CD14-positive monocyte (primary cell): ENCODE results near the gene LRRC47. TPM values are rescaled to one million over a fixed set of nuclear protein-coding genes. Genes with fewer than 3 reads are reported as not detected.

ENCODE experiments used
- DNase-seq, 3 donors: peaks; one replicate each; pipeline ENCODE4 v3.0.0-alpha.2; 2011 to 2022
- H2AFZ ChIP-seq: 2 replicates; pipeline ENCODE4 v1.6.0; 2012; ENCODE audit warnings: mild to moderate bottlenecking, low read depth, low read length, inconsistent platforms; ENCODE audit not compliant: insufficient read depth, poor library complexity, severe bottlenecking
- H3K27ac ChIP-seq, 2 donors: 1 replicate in 1 of 2; 2 replicates in 1 of 2; pipeline ENCODE4 v1.5.1; 2012 to 2013; ENCODE audit warnings: low read length in 2 of 2, control low read depth in 1 of 2, inconsistent platforms in 1 of 2, low read depth in 1 of 2, mild to moderate bottlenecking in 1 of 2
- H3K27me3 ChIP-seq, 2 donors: one replicate each; pipeline versions ENCODE4 v1.6.0 to v1.6.1; 2011 to 2013; ENCODE audit warnings: low read length in 2 of 2; ENCODE audit not compliant: control insufficient read depth in 2 of 2, insufficient read depth in 2 of 2
- H3K36me3 ChIP-seq, 2 donors: replicated peaks in 1 of 2; 1 replicate in 1 of 2; 2 replicates in 1 of 2; pipeline versions ENCODE4 v1.5.1 to v1.6.1; 2012 to 2013; ENCODE audit warnings: low read length in 2 of 2, control low read depth in 1 of 2, inconsistent platforms in 1 of 2, mild to moderate bottlenecking in 1 of 2; ENCODE audit not compliant: insufficient read depth in 2 of 2, control insufficient read depth in 1 of 2
- H3K4me1 ChIP-seq, 2 donors: 1 replicate in 1 of 2; 2 replicates in 1 of 2; pipeline versions ENCODE4 v1.5.1 to v1.6.1; 2012 to 2013; ENCODE audit warnings: low read length in 2 of 2, control low read depth in 1 of 2, inconsistent platforms in 1 of 2, mild to moderate bottlenecking in 1 of 2, moderate library complexity in 1 of 2; ENCODE audit not compliant: insufficient read depth in 2 of 2, control insufficient read depth in 1 of 2
- H3K4me2 ChIP-seq: replicated peaks from 2 replicates; pipeline ENCODE3; 2012; ENCODE audit warnings: low read length, moderate library complexity, mild to moderate bottlenecking; ENCODE audit not compliant: poor library complexity, severe bottlenecking; ENCODE audit errors: extremely low read depth
- H3K4me3 ChIP-seq, 3 experiments: fragments of 200-600 bp in 1 of 3; sonication (generic) in 1 of 3; replicated peaks in 1 of 3; 1 replicate in 2 of 3; 2 replicates in 1 of 3; pipeline ENCODE4 v1.5.1; 2011 to 2013; ENCODE audit warnings: low read length in 3 of 3, mild to moderate bottlenecking in 3 of 3, control low read depth in 2 of 3, low read depth in 2 of 3, inconsistent platforms in 1 of 3, moderate library complexity in 1 of 3
- H3K79me2 ChIP-seq: 2 replicates; pipeline ENCODE4 v1.6.0; 2012; ENCODE audit warnings: mild to moderate bottlenecking, control low read depth, inconsistent platforms, low read length, moderate library complexity; ENCODE audit not compliant: insufficient read depth
- H3K9ac ChIP-seq: 2 replicates; pipeline ENCODE4 v1.6.0; 2017; ENCODE audit warnings: low read length, mild to moderate bottlenecking; ENCODE audit not compliant: insufficient read depth, poor library complexity, severe bottlenecking
- H3K9me3 ChIP-seq, 2 donors: replicated peaks in 1 of 2; 1 replicate in 1 of 2; 2 replicates in 1 of 2; pipeline versions ENCODE4 v1.5.1 to v1.6.1; 2012 to 2013; ENCODE audit warnings: low read length in 2 of 2, control low read depth in 1 of 2; ENCODE audit not compliant: control insufficient read depth in 1 of 2, insufficient read depth in 1 of 2
- H4K20me1 ChIP-seq: 2 replicates; pipeline ENCODE4 v1.6.0; 2012; ENCODE audit warnings: mild to moderate bottlenecking, low read length, control low read depth, moderate library complexity; ENCODE audit not compliant: insufficient read depth
- H3K27ac Mint-ChIP-seq, 7 donors: one replicate each; pipeline ENCODE4 v1.8.0; 2020; ENCODE audit warnings: mild to moderate bottlenecking in 7 of 7, mixed read lengths in 7 of 7, moderate library complexity in 6 of 7, inconsistent platforms in 2 of 7
- H3K27me3 Mint-ChIP-seq, 3 donors: one replicate each; pipeline ENCODE4 v1.8.0; 2021 to 2022; ENCODE audit warnings: low read depth in 3 of 3, mild to moderate bottlenecking in 3 of 3, mixed read lengths in 3 of 3, moderate library complexity in 3 of 3, inconsistent platforms in 1 of 3
- H3K36me3 Mint-ChIP-seq, 2 donors: one replicate each; pipeline ENCODE4 v1.8.0; 2020; ENCODE audit warnings: mixed read lengths in 2 of 2, inconsistent platforms in 1 of 2, mild to moderate bottlenecking in 1 of 2
- H3K4me1 Mint-ChIP-seq: one replicate; pipeline ENCODE4 v1.8.0; 2020; ENCODE audit warnings: mild to moderate bottlenecking, mixed read lengths
- H3K4me3 Mint-ChIP-seq, 2 donors: one replicate each; pipeline ENCODE4 v1.8.0; 2020; ENCODE audit warnings: mild to moderate bottlenecking in 2 of 2, mixed read lengths in 2 of 2, moderate library complexity in 1 of 2
- H3K9me3 Mint-ChIP-seq, 7 donors: one replicate each; pipeline ENCODE4 v1.8.0; 2020 to 2022; ENCODE audit warnings: mixed read lengths in 7 of 7, mild to moderate bottlenecking in 6 of 7, moderate library complexity in 6 of 7, inconsistent platforms in 2 of 7
- WGBS: methylation state at CpG from one replicate; pipeline ENCODE4 v1.1.5; 2013; ENCODE audit warnings: missing lambda C conversion rate; ENCODE audit not compliant: insufficient coverage; 5-methylcytosine and 5-hydroxymethylcytosine counted together
- intact Hi-C, 2 donors: fragments of 100-400 bp; cut with micrococcal nuclease; formaldehyde crosslinking; loops; one replicate each; pipeline versions ENCODE4 v1.15.0 to v1.15.1; 2023
- polyA plus RNA-seq, 3 donors: library from polyadenylated mRNA; depleted of rRNA in 1 of 3; unstranded in 2 of 3; stranded (reverse) in 1 of 3; fragments of 300-500 nt in 2 of 3; fragments of >200 nt in 1 of 3; fragmentation: Illumina TruSeq in 2 of 3; gene quantifications; 1 replicate in 2 of 3; 2 replicates in 1 of 3; pipeline ENCODE4 v1.2.3, GENCODE V29; 2012 to 2021
- TF ChIP-seq, protein P1 (sequence below): fragments of 200-600 bp; IDR thresholded peaks from one replicate; pipeline ENCODE4 v1.8.0; 2022; ENCODE audit warnings: antibody characterized with exemption, mild to moderate bottlenecking

Gene LRRC47
- polyA plus RNA-seq, 3 donors = 17.8 to 24.8 (median 18.0) TPM

- Histone ChIP-seq H3K79me2 (peaks cover 74% of the 10 kb centered on the region), H2AFZ (no peak overlapping the region), H3K4me1 (peaks cover 14 to 17% of the 10 kb centered on the region in 2 donors)
These were observed 6.6 kb downstream of the LRRC47 start for GRCh38 chr1:3789421-3790300.

DNA sequence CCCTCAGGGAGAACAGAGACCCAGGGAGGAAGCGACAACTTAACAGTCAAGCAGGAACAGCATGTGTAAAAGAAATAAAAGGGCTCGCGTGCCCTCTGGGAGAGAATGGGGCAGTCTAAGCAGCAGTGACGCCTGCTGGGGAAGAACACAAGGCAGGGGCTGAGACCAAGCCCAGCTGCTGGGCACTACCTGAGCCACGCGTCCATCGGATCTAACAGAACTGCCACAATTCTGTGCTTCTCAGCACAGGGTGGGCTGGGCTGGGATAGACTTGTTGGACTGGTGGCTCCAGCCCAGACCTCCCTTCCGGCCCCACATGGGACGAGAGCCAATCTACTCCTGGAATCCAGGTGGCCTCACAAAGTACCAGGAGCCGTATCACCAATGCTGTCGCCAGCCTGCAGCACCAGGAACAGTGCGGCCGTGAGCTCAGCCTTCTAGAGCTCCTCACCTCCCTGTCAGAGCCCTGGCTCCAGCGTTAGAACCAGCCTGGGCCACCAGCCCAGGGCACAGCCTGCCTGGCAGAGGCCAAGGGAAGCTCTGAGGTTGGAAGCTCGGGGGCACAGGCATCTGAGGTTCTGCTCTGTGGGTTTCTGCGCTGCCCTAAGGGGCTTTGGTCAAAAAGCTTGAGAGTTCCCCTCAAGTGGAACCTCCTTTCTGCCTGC, 7.4 kb downstream of the LRRC47 start:
- H3K9me3 Mint-ChIP-seq = no peaks in the 10 kb centered on the region
- Histone ChIP-seq H3K9me3 (no peaks in the 10 kb centered on the region), H3K4me1 (peaks cover 6 to 10% of the 10 kb centered on the region in 2 donors), H3K4me3 (no peak overlapping the region), H3K9ac (no peak overlapping the region), H3K27me3 (no peaks in the 10 kb centered on the region), H3K36me3 (peaks cover 51 to 76% of the 10 kb centered on the region in 2 donors), H4K20me1 (peaks cover 81% of the 10 kb centered on the region), H3K79me2 (peaks cover 67% of the 10 kb centered on the region), H2AFZ (no peak overlapping the region), H3K27ac (no peak overlapping the region), H3K4me2 (no peak overlapping the region)
- intact Hi-C loops = no loop called here
- H3K27ac Mint-ChIP-seq = peak overlapping the region in 5 of 7 donors; percentile 46 to 77 (median 68)
- WGBS = 87% methylated on average over 16 of the region's 16 CpGs
- H3K27me3 Mint-ChIP-seq = peaks cover 0 to 1% (median 0%) of the 10 kb centered on the region in 3 donors
- DNase-seq = no peak
- TF ChIP-seq, protein P1, sequence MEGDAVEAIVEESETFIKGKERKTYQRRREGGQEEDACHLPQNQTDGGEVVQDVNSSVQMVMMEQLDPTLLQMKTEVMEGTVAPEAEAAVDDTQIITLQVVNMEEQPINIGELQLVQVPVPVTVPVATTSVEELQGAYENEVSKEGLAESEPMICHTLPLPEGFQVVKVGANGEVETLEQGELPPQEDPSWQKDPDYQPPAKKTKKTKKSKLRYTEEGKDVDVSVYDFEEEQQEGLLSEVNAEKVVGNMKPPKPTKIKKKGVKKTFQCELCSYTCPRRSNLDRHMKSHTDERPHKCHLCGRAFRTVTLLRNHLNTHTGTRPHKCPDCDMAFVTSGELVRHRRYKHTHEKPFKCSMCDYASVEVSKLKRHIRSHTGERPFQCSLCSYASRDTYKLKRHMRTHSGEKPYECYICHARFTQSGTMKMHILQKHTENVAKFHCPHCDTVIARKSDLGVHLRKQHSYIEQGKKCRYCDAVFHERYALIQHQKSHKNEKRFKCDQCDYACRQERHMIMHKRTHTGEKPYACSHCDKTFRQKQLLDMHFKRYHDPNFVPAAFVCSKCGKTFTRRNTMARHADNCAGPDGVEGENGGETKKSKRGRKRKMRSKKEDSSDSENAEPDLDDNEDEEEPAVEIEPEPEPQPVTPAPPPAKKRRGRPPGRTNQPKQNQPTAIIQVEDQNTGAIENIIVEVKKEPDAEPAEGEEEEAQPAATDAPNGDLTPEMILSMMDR = no peak
- peaks cover 46 to 76% of the 10 kb centered on the region in 2 donors for H3K36me3 Mint-ChIP-seq
- H3K4me1 Mint-ChIP-seq = peaks cover 21% of the 10 kb centered on the region
- no peak overlapping the region for H3K4me3 Mint-ChIP-seq

More at GRCh38 chr1:3789421-3790300, 6.6 kb downstream of the LRRC47 start:
- Mint-ChIP-seq H3K27ac (peak overlapping the region in 2 of 7 donors; percentile 25 to 86), H3K4me3 (no peak overlapping the region), H3K36me3 (peaks cover 39 to 68% of the 10 kb centered on the region in 2 donors), H3K9me3 (no peaks in the 10 kb centered on the region), H3K27me3 (peaks cover 0 to 1% (median 0%) of the 10 kb centered on the region in 3 donors), H3K4me1 (peaks cover 29% of the 10 kb centered on the region)
- H3K27me3 ChIP-seq = no peaks in the 10 kb centered on the region
- H3K36me3 ChIP-seq = peaks cover 43 to 68% of the 10 kb centered on the region in 2 donors
- intact Hi-C loops = no loop called here
- H4K20me1 ChIP-seq = peaks cover 89% of the 10 kb centered on the region
- no peak for DNase-seq
- no peak overlapping the region for H3K27ac ChIP-seq
- no peak overlapping the region for H3K4me2 ChIP-seq
- WGBS = 92% methylated on average over 30 of the region's 34 CpGs
- H3K9me3 ChIP-seq = no peaks in the 10 kb centered on the region
- TF ChIP-seq, protein P1 = no peak
- H3K9ac ChIP-seq = no peak overlapping the region
- no peak overlapping the region for H3K4me3 ChIP-seq
